Measurements from ENCODE around the gene RNF157. TPM values are rescaled to one million over a fixed set of nuclear protein-coding genes. Genes with fewer than 3 reads are reported as not detected.

RNF157 gene
- total and polyA plus RNA-seq, 2 experiments from 2014 or later = 11.0 to 15.0 TPM

- Histone ChIP-seq H3K4me3 (peak overlapping the region; percentile 64), H3K36me3 (peaks cover 17% of the 10 kb centered on the region), H3K9me3 (ENCODE audit: low read depth) (no peaks in the 10 kb centered on the region), H3K4me1 (ENCODE audit: low read depth) (peaks cover 5% of the 10 kb centered on the region), H3K27me3 (no peaks in the 10 kb centered on the region), H3K27ac (peak overlapping the region; percentile 79)
- no peak for DNase-seq (ENCODE audit: low read depth in 1 of 2, low spot score in 1 of 2)
- TF ChIP-seq CTCF (IDR thresholded peaks at IDR 0.05; ENCODE audit: low read depth, low read length) = no peak
These were observed 136.0 kb downstream of the RNF157 start for GRCh38 chr17:76104140-76104895.

GRCh38 chr17:76103274-76104139 is 136.8 kb downstream of the RNF157 start, which contains the start of gene EXOC7:
EXOC7 (minus strand) TSS chr17:76103787; CDS start chr17:76103692, 95 bp downstream.
- Histone ChIP-seq H3K4me1 (ENCODE audit: low read depth) (peaks cover 5% of the 10 kb centered on the region), H3K9me3 (ENCODE audit: low read depth) (no peaks in the 10 kb centered on the region), H3K36me3 (peaks cover 23% of the 10 kb centered on the region), H3K27ac (peak within 1 kb of the TSS; percentile 79), H3K27me3 (no peaks in the 10 kb centered on the region), H3K4me3 (peak within 1 kb of the TSS; percentile 64)
- no peak for TF ChIP-seq CTCF (IDR thresholded peaks at IDR 0.05; ENCODE audit: low read depth, low read length)
- DNase-seq (ENCODE audit: low read depth in 1 of 2, low spot score in 1 of 2) = peak; percentile 92 to 97

- DNase-seq (ENCODE audit: low read depth in 1 of 2, low spot score in 1 of 2) = no peak
- Histone ChIP-seq H3K36me3 (peaks cover 23% of the 10 kb centered on the region), H3K4me1 (ENCODE audit: low read depth) (peaks cover 5% of the 10 kb centered on the region), H3K9me3 (ENCODE audit: low read depth) (no peaks in the 10 kb centered on the region), H3K27ac (peak overlapping the region; percentile 79), H3K4me3 (peak overlapping the region; percentile 64), H3K27me3 (no peaks in the 10 kb centered on the region)
- TF ChIP-seq CTCF (IDR thresholded peaks at IDR 0.05; ENCODE audit: low read depth, low read length) = no peak
These were observed 137.4 kb downstream of the RNF157 start for GRCh38 chr17:76102944-76103273.

- DNase-seq (ENCODE audit: low read depth in 1 of 2, low spot score in 1 of 2) = no peak
- Histone ChIP-seq H3K27me3 (no peaks in the 10 kb centered on the region), H3K4me3 (no peak overlapping the region), H3K27ac (no peak overlapping the region), H3K9me3 (ENCODE audit: low read depth) (no peaks in the 10 kb centered on the region), H3K36me3 (peaks cover 51% of the 10 kb centered on the region), H3K4me1 (ENCODE audit: low read depth) (peaks cover 4% of the 10 kb centered on the region)
- TF ChIP-seq CTCF (IDR thresholded peaks at IDR 0.05; ENCODE audit: low read depth, low read length) = no peak
These were observed 142.5 kb downstream of the RNF157 start for GRCh38 chr17:76097716-76098295.

GRCh38 chr17:76095943-76096342 is 144.3 kb downstream of the RNF157 start:
- Histone ChIP-seq H3K4me3 (no peak overlapping the region), H3K9me3 (ENCODE audit: low read depth) (no peaks in the 10 kb centered on the region), H3K36me3 (peaks cover 45% of the 10 kb centered on the region), H3K4me1 (ENCODE audit: low read depth) (no peaks in the 10 kb centered on the region), H3K27ac (no peak overlapping the region), H3K27me3 (no peaks in the 10 kb centered on the region)
- DNase-seq (ENCODE audit: low read depth in 1 of 2, low spot score in 1 of 2) = no peak
- TF ChIP-seq CTCF (IDR thresholded peaks at IDR 0.05; ENCODE audit: low read depth, low read length) = no peak
